Adipocyte (in vitro differentiated cells): ENCODE data around the gene EPS8L1.
"Not testable (repeated sequence)": the region's sequence is repeated elsewhere in the genome, so short reads cannot be mapped to it uniquely, and the experiment has no call there.

Experiments used
- DNase-seq: peaks from one replicate; pipeline ENCODE4 v3.0.0-alpha.2; 2015; ENCODE audit warnings: low read depth
- H3K27me3 ChIP-seq: replicated peaks from 2 replicates; pipeline ENCODE4 v1.7.0; 2013; ENCODE audit warnings: mild to moderate bottlenecking, low read length, moderate library complexity; ENCODE audit not compliant: control insufficient read depth, insufficient read depth
- H3K36me3 ChIP-seq: 2 replicates; pipeline ENCODE4 v1.7.0; 2013; ENCODE audit warnings: low read length, mild to moderate bottlenecking, moderate library complexity; ENCODE audit not compliant: control insufficient read depth, insufficient read depth, severe bottlenecking
- H3K4me1 ChIP-seq: 2 replicates; pipeline ENCODE4 v1.7.0; 2013; ENCODE audit warnings: mild to moderate bottlenecking, low read length, moderate library complexity; ENCODE audit not compliant: control insufficient read depth, insufficient read depth
- H3K4me3 ChIP-seq: 2 replicates; pipeline ENCODE4 v1.7.0; 2013; ENCODE audit warnings: mild to moderate bottlenecking, low read length, moderate library complexity
- H3K9ac ChIP-seq: 2 replicates; pipeline ENCODE4 v1.7.0; 2013; ENCODE audit warnings: mild to moderate bottlenecking, low read length, moderate library complexity
- H3K9me3 ChIP-seq: 2 replicates; pipeline ENCODE4 v1.7.0; 2013; ENCODE audit warnings: mild to moderate bottlenecking, low read length, moderate library complexity; ENCODE audit not compliant: control insufficient read depth

The EPS8L1 gene

GRCh38 chr19:55056827-55057226 lies 18.8 kb upstream of the EPS8L1 start:
- H3K27me3 ChIP-seq, result no peaks in the 10 kb centered on the region
- H3K9ac ChIP-seq, result no peak overlapping the region
- H3K4me1 ChIP-seq, result no peaks in the 10 kb centered on the region
- DNase-seq, result no peak
- H3K4me3 ChIP-seq, result no peak overlapping the region
- H3K9me3 ChIP-seq, result no peaks in the 10 kb centered on the region
- peaks cover 49% of the 10 kb centered on the region for H3K36me3 ChIP-seq

GRCh38 chr19:55058781-55059610 lies 16.7 kb upstream of the EPS8L1 start:
- no peak overlapping the region for H3K4me3 ChIP-seq
- H3K9me3 ChIP-seq, result no peaks in the 10 kb centered on the region
- no peak overlapping the region for H3K9ac ChIP-seq
- no peak for DNase-seq
- H3K4me1 ChIP-seq, result peaks cover 3% of the 10 kb centered on the region
- H3K27me3 ChIP-seq, result no peaks in the 10 kb centered on the region
- H3K36me3 ChIP-seq, result peaks cover 38% of the 10 kb centered on the region

- not testable (repeated sequence) for H3K9me3 ChIP-seq, H3K4me3 ChIP-seq, H3K9ac ChIP-seq, H3K27me3 ChIP-seq, DNase-seq, H3K4me1 ChIP-seq
- peaks cover 27% of the 10 kb centered on the region for H3K36me3 ChIP-seq
Measured at GRCh38 chr19:55060287-55060686, 15.4 kb upstream of the EPS8L1 start.

GRCh38 chr19:55062735-55063491 lies 12.8 kb upstream of the EPS8L1 start, which contains the start of gene RDH13:
RDH13 (minus strand) TSS chr19:55063148; CDS start chr19:55063032, 116 bp downstream.
- DNase-seq, result peak; percentile 98
- Histone ChIP-seq H3K4me3 (peak within 1 kb of the TSS; percentile 89), H3K27me3 (peaks cover 21% of the 10 kb centered on the region), H3K36me3 (peaks cover 5% of the 10 kb centered on the region), H3K9ac (peak within 1 kb of the TSS; percentile 93), H3K4me1 (peaks cover 3% of the 10 kb centered on the region), H3K9me3 (no peaks in the 10 kb centered on the region)

- no peak overlapping the region for H3K9ac ChIP-seq
- peak overlapping the region; percentile 89 for H3K4me3 ChIP-seq
- H3K9me3 ChIP-seq, result no peaks in the 10 kb centered on the region
- peaks cover 2% of the 10 kb centered on the region for H3K36me3 ChIP-seq
- H3K4me1 ChIP-seq, result peaks cover 3% of the 10 kb centered on the region
- peaks cover 23% of the 10 kb centered on the region for H3K27me3 ChIP-seq
- no peak for DNase-seq
Measured at GRCh38 chr19:55063492-55063843, 12.2 kb upstream of the EPS8L1 start.

GRCh38 chr19:55065516-55065915 lies 10.2 kb upstream of the EPS8L1 start:
- not testable (repeated sequence) for H3K4me3 ChIP-seq, H3K36me3 ChIP-seq, H3K9me3 ChIP-seq, H3K9ac ChIP-seq, DNase-seq, H3K4me1 ChIP-seq
- H3K27me3 ChIP-seq, result peaks cover 39% of the 10 kb centered on the region

- no peak overlapping the region for H3K4me3 ChIP-seq
- peaks cover 7% of the 10 kb centered on the region for H3K4me1 ChIP-seq
- H3K9ac ChIP-seq, result no peak overlapping the region
- no peaks in the 10 kb centered on the region for H3K36me3 ChIP-seq
- H3K9me3 ChIP-seq, result no peaks in the 10 kb centered on the region
- no peak for DNase-seq
- H3K27me3 ChIP-seq, result peaks cover 44% of the 10 kb centered on the region
Measured at GRCh38 chr19:55066107-55066709, 9.5 kb upstream of the EPS8L1 start.

GRCh38 chr19:55067869-55068268 lies 7.8 kb upstream of the EPS8L1 start:
- no peaks in the 10 kb centered on the region for H3K36me3 ChIP-seq
- H3K4me3 ChIP-seq, result no peak overlapping the region
- H3K27me3 ChIP-seq, result peaks cover 44% of the 10 kb centered on the region
- H3K9ac ChIP-seq, result no peak overlapping the region
- peaks cover 4% of the 10 kb centered on the region for H3K4me1 ChIP-seq
- H3K9me3 ChIP-seq, result no peaks in the 10 kb centered on the region
- DNase-seq, result no peak

GRCh38 chr19:55068950-55069864 lies 6.5 kb upstream of the EPS8L1 start:
- Histone ChIP-seq H3K4me3 (peak overlapping the region; percentile 46), H3K36me3 (no peaks in the 10 kb centered on the region), H3K27me3 (peaks cover 44% of the 10 kb centered on the region), H3K9me3 (no peaks in the 10 kb centered on the region), H3K9ac (no peak overlapping the region), H3K4me1 (peaks cover 4% of the 10 kb centered on the region)
- DNase-seq, result peak; percentile 39

GRCh38 chr19:55069865-55070197 lies 5.8 kb upstream of the EPS8L1 start:
- Histone ChIP-seq H3K9ac (no peak overlapping the region), H3K27me3 (peaks cover 44% of the 10 kb centered on the region), H3K36me3 (no peaks in the 10 kb centered on the region), H3K4me3 (no peak overlapping the region), H3K9me3 (no peaks in the 10 kb centered on the region), H3K4me1 (peaks cover 4% of the 10 kb centered on the region)
- no peak for DNase-seq
